NCI-H2081 treated with DMSO at 0.1 percent for 48 hours (cell line): Measurements from ENCODE around the gene AKT3.
"Not testable (repeated sequence)": the region's sequence is repeated elsewhere in the genome, so short reads cannot be mapped to it uniquely, and the experiment has no call there.

Experiments
- DNase-seq: peaks from one replicate; lab custom pipeline; 2025; lab: John Stamatoyannopoulos, UW

AKT3 gene

DNA sequence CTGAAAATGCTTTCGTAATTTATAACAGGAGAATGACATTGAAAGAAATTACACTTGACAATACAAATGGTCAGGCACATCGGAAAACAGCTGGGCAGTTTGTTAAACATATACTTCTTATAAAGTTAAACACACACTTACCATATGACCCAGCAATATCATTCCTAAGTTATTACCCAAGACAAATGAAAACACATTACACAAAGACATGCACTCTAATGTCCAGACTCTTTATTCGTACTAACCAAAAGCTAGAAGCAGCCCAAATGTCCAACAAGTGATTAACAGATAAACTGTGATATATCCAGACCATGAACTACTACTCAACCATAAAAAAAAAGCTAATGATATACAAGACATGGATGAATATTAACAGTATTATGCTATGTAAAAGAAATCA, 8.5 kb downstream of the AKT3 start:
- DNase-seq, result no peak

GRCh38 chr1:243837907-243838535, 12.0 kb downstream of the AKT3 start:
- no peak for DNase-seq

DNA sequence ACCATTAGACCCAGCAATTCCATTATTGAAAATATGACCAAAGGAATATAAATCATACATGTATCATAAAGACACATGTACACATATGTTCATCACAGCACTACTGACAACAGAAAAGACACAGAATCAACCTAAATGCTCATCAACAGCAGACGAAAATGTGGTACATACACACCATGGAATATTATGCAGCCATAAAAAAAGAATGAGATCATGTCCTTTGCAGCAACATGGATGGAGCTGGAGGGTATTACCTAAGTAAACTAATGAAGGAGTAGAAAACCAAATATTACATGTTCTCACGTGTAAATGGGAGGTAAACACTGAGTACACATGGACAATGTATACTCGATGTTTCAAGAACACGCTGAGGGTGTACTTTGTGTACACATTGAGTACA, 15.9 kb downstream of the AKT3 start:
- no peak for DNase-seq

- DNase-seq, result no peak
Observed at GRCh38 chr1:243831463-243831862, 18.6 kb downstream of the AKT3 start.

DNA sequence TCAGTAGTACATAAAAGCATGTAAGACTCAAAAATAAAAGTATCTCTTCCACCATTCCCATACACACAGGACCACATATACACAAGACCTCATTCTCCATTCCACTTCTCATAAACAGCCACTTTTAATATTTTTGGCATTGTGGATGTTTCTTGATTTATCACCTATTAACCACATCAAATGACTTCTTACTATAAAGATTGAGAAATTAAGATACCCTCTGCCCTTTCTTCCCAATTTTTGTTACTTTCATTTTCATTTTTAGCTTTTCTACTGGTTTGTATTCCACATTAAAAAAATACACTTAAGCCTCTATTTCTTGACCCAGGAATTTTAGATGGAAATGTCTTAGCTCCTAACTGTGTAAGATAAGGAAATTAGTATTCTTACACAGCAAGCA, 22.8 kb downstream of the AKT3 start:
- no peak for DNase-seq

DNA sequence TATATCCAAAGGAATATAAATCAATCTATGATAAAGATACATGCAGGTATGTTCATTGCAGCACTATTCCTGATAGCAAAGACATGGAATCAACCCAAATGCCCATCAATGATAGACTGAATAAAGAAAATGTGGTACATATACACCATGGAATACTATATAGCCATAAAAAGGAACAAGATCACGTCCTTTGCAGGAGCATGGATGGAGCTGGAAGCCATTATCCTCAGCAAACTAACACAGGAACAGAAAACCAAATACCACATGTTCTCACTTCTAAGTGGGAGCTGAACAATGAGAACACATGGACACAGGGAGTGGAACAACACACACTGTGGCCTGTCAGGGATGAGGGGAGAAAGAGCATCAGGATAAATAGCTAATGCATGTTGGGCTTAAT, 25.1 kb downstream of the AKT3 start:
- not testable (repeated sequence) for DNase-seq

DNA sequence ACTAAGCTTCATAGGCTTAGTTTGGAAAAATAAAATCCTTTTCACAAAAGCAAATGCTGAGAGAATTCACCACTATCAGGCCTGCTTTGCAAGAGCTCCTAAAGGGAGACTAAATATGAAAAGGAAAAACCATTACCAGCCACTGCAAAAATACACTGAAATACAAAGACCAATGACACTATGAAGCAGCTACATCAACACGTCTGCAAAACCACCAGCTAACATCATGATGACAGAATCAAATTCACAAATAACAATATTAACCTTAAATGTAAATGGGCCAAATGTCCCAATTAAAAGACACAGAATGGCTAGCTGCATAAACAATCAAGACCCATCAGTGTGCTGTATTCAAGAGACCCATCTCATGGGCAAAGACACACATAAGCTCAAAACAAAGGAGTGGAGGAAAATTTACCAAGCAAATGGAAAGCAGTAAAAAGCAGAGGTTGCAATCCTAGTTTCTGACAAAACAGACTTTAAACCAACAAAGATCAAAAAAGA, 28.8 kb downstream of the AKT3 start:
- DNase-seq, result no peak

DNA sequence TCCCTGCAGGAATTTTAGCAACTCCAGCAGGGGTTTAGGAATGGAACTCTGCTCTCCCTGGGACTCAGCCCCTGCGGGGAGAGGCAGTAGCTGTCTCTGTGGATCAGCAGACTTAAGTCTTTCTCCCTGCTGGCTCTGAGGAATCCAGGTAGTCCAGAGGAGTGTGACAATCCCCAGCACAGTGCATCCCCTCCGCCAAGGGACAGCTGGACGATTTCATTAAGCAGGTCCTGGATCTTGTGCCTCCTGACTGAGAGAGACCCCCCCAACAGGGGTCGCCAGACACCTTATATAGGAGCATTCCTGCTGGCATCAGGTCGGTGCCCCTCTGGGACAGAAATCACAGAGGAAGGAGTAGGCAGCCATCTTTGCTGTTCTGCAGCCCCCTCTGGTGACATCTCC, 30.6 kb downstream of the AKT3 start:
- no peak for DNase-seq

- no peak for DNase-seq
Observed at GRCh38 chr1:243818978-243819377, 31.1 kb downstream of the AKT3 start.

DNA sequence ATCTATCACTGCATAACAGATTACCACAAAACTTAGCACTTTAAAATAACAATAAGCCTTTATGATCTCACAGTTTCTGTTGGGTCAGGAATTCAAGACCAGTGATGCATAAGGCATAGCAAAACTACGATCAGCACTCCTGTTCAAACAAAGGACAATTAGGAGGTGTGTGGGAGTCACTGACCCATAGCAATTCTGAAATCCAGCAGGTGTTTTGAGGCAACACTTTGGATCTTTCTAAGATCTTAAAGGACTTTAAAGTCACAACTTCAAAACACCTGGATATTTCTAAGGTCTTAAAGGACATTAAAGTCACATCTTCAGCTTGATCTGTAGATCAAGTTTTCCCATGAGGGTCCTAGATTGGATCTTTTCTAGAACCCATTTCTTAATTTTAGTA, 35.3 kb downstream of the AKT3 start:
- no peak for DNase-seq

DNA sequence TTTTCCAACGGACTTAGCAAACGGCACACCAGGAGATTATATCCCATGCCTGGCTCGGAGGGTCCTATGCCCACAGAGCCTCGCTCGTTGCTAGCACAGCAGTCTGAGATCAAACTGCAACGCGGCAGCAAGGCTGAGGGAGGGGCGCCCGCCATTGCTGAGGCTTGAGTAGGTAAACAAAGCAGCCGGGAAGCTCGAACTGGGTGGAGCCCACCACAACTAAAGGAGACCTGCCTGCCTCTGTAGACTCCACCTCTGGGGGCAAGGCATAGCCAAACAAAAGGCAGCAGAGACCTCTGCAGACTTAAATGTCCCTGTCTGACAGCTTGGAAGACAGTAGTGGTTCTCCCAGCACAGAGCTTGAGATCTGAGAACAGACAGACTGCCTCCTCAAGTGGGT, 42.7 kb downstream of the AKT3 start:
- DNase-seq, result not testable (repeated sequence)

DNA sequence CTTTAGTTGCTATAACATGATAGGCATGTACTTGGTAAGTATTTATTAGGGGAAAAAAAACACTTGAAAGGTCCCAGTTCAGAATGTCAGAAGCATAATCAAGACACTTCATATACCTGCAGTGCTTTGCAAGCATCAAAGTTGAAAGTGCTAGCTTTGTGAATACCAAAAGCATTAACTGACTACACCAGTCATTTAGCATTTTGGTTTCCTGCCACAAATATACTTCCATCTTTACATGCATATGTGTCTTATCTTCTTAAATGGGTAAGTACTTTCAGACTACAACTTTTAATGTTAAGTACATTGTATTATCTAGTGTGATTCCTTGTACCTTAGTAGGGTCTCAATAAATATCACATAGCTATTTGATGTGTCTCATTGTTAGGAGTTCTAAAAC, 43.7 kb downstream of the AKT3 start:
- DNase-seq, result no peak

GRCh38 chr1:243802736-243803135, 47.3 kb downstream of the AKT3 start:
- no peak for DNase-seq

- no peak for DNase-seq
Observed at GRCh38 chr1:243801378-243801777, 48.7 kb downstream of the AKT3 start.

DNA sequence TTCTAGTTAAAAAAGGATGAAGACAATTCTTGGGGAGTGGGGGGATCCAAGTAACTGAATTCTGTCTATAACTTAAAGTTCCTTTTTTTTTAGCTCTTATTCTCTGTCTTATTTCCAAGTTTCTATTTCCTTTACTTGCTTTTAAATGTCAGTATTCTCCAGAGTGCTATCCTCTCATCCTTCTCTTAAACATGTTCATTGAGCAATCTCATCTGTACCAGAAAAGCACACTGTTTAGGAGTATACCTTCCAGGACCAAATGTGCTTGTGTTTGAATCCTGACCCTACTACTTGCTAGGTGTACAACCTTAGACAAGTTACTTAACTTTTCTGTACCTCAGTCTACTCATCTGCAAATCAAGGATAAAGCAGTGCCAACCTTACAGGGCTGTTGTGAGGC, 50.1 kb downstream of the AKT3 start:
- no peak for DNase-seq

- DNase-seq, result no peak
Observed at GRCh38 chr1:243798726-243799125, 51.3 kb downstream of the AKT3 start.

DNA sequence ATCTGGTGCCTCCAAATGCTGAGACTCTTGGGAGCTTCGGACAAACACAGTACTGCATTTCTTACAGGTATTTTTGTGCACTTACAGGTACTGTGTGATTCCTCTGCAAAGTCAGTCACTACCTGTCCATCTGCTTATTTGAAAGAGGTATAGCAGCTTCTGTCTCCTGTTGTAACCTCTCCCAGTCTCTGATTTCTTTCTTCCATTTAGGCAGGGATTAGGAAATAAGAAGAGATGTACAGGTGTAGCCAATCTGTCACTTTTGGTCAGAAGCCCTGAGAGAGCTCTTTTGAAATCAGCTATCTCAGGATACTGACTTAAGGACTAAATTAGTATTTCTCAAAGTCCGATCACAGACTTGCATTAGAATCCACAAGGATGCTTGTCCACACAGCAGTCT, 54.0 kb downstream of the AKT3 start:
- DNase-seq, result no peak

DNA sequence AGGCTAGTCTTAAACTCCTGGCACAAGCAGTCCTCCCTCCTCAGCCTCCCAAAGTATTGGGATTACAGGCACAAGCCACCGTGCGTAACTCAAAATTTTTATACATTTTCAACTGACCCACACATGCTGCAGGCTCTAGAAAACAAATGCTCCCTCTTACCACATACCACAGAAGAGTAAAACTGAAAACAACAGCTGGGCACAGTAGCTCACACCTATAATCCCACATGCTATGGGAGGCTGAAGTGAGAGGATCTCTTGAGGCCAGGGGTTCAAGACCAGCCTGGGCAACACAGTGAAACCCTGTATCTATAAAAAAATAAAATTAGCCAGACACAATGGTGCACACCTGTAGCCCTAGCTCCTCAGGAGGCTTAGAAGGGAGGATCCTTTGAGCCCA, 56.7 kb downstream of the AKT3 start:
- no peak for DNase-seq

- DNase-seq, result no peak
Observed at GRCh38 chr1:243792891-243793290, 57.2 kb downstream of the AKT3 start.

DNA sequence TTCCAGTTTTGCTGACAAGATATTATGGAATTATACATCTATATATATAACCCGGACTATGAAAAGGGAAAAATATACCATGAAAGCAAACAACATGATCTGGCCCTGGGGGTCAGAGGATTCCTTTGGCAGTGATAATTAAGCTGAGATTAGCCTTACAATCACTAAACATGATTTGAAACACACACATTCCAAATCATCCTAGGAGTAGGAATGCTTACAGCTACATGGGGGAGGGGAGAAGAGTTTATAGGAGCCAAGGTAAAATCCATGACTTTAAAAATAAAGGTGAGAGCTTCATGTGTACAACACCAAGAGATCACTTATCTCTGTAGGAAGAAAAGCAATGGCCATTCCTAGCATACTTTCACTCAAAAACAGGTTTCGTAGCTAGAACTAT, 57.6 kb downstream of the AKT3 start:
- no peak for DNase-seq

DNA sequence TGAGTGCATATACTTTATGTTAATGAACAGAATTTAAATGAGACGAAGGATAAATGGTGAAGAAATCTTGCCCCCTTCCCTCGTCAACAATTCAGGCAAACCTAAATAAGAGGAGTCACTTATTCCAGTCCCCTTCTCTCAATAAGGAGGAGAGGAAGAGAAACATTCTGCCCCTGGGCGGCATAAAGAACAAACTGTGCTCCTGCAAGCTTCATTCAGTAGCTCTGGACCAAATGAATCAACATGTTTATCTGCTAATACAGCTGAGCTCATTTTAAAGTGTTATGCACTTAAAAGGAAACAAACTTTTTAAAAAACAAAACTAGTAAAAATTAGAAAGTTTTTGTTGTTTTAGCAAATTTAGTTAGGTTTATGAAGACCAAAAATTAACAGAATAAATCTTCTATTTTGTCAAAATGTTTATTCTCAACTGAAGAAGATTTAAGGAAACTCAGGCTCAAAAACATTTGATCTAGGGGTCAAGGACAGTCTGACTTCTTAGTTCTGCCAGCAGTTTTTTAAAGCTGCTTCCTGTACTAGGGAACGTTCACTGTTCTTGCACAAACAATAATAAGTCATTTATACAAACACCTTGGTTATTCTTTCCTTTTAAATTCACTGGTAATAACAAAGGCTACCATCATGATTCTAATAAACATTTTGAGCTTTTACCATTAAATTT, 58.3 kb downstream of the AKT3 start:
- no peak for DNase-seq

DNA sequence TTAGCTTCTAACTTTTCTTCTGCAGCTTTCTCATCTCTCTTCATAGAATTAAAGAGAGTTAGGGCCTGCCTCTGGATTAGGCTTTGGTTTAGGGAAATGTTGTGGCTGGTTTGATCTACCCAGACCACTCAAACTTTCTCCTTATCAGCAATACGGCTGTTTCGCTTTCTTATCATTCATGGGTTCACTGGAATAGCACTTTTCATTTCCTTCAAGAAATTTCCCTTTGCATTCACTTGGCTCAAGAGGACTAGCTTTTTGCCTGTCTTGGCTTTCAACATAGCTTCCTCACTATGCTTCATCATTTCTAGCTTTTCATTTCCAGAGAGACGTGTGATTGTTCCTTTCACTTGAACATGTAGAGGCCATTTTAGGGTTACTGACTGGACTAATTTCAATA, 59.6 kb downstream of the AKT3 start:
- DNase-seq, result no peak

- no peak for DNase-seq
Observed at GRCh38 chr1:243786531-243786930, 63.5 kb downstream of the AKT3 start.

GRCh38 chr1:243784506-243784905, 65.5 kb downstream of the AKT3 start:
- DNase-seq, result no peak
